DND-41 (cell line): ENCODE results near the gene CCL15.

Source experiments
- CTCF ChIP-seq: IDR thresholded peaks from 2 replicates; pipeline ENCODE4 v1.5.1; 2012; ENCODE audit warnings: borderline replicate concordance, low read length, moderate library complexity, mild to moderate bottlenecking; ENCODE audit not compliant: poor library complexity, severe bottlenecking; ENCODE audit errors: extremely low read depth
- EZH2 ChIP-seq: IDR thresholded peaks from 3 replicates; pipeline ENCODE4 v1.6.1; 2012; ENCODE audit warnings: borderline replicate concordance, low read depth, mild to moderate bottlenecking, moderate library complexity, low read length, inconsistent platforms; ENCODE audit not compliant: severe bottlenecking

GRCh38 chr17:35972945-35973332, 28.4 kb downstream of the CCL15 start:
- TF ChIP-seq CTCF (no peak), EZH2 (no peak)
